Activated T-helper 1 cell treated with anti-CD3 and anti-CD28 coated beads, Interleukin-12 subunit alpha, Interleukin-12 subunit beta, Interleukin-2, Interleukin-4 antibody, amounts not matched to agents 30 ng/mL and 10 ng/mL and 1 ng/mL, durations not matched to agents 14 hours and 24 hours and 36 hours (primary cell): ENCODE data around the gene DPYSL3. TPM values are rescaled to one million over a fixed set of nuclear protein-coding genes. Genes with fewer than 3 reads are reported as not detected.

Source experiments
- DNase-seq: peaks from one replicate; pipeline ENCODE4 v3.0.0; 2021; ENCODE audit warnings: low spot score
- H3K27ac Mint-ChIP-seq: one replicate; pipeline ENCODE4 v1.8.0; 2021; ENCODE audit warnings: mild to moderate bottlenecking, mixed read lengths
- H3K27me3 Mint-ChIP-seq: one replicate; pipeline ENCODE4 v1.8.0; 2022; ENCODE audit warnings: mild to moderate bottlenecking, moderate library complexity, mixed read lengths; ENCODE audit not compliant: insufficient read depth
- H3K36me3 Mint-ChIP-seq: one replicate; pipeline ENCODE4 v1.8.0; 2021; ENCODE audit warnings: low read depth, mixed read lengths
- H3K4me1 Mint-ChIP-seq: one replicate; pipeline ENCODE4 v1.8.0; 2021; ENCODE audit warnings: low read depth, mixed read lengths
- H3K4me3 Mint-ChIP-seq: one replicate; pipeline ENCODE4 v1.8.0; 2021; ENCODE audit warnings: mild to moderate bottlenecking, moderate library complexity, mixed read lengths
- H3K9me3 Mint-ChIP-seq: one replicate; pipeline ENCODE4 v1.8.0; 2021; ENCODE audit warnings: mixed read lengths
- intact Hi-C: fragments of 100-400 bp; cut with micrococcal nuclease; formaldehyde crosslinking; loops from one replicate; pipeline ENCODE4 v1.15.1; 2024
- total RNA-seq: library from RNA; stranded (reverse); gene quantifications from 2 replicates; pipeline ENCODE4 v1.2.3, GENCODE V29; 2022

Gene DPYSL3
- total RNA-seq, 1 donor from 2014 or later: 0.16 TPM

GRCh38 chr5:147454996-147455677, 54.7 kb downstream of the DPYSL3 start:
- H3K4me3 Mint-ChIP-seq: peak overlapping the region; percentile 51
- no peaks in the 10 kb centered on the region for H3K36me3 Mint-ChIP-seq
- peaks cover 22% of the 10 kb centered on the region for H3K4me1 Mint-ChIP-seq
- peaks cover 52% of the 10 kb centered on the region for H3K27me3 Mint-ChIP-seq
- H3K9me3 Mint-ChIP-seq: no peaks in the 10 kb centered on the region
- intact Hi-C loops: loop anchor here (1.0 to 2.0 kb wide), 2 partner anchors 122 to 367 kb away; no protein-coding TSS in a partner anchor
- no peak for DNase-seq
- no peak overlapping the region for H3K27ac Mint-ChIP-seq

GRCh38 chr5:147453875-147454814, 55.7 kb downstream of the DPYSL3 start:
- Mint-ChIP-seq H3K4me3 (peak overlapping the region; percentile 80), H3K27me3 (peaks cover 53% of the 10 kb centered on the region), H3K4me1 (peaks cover 22% of the 10 kb centered on the region), H3K36me3 (no peaks in the 10 kb centered on the region), H3K9me3 (no peaks in the 10 kb centered on the region), H3K27ac (no peak overlapping the region)
- intact Hi-C loops: loop anchor here (1.0 to 2.0 kb wide), 2 partner anchors 123 to 368 kb away; no protein-coding TSS in a partner anchor
- peak; percentile 55 for DNase-seq

- Mint-ChIP-seq H3K4me3 (peak overlapping the region; percentile 65), H3K27me3 (peaks cover 54% of the 10 kb centered on the region), H3K9me3 (no peaks in the 10 kb centered on the region), H3K36me3 (no peaks in the 10 kb centered on the region), H3K4me1 (peaks cover 22% of the 10 kb centered on the region), H3K27ac (no peak overlapping the region)
- DNase-seq: no peak
- intact Hi-C loops: no loop called here
Observed at GRCh38 chr5:147452165-147452811, 57.6 kb downstream of the DPYSL3 start.

GRCh38 chr5:147451193-147451592, 58.7 kb downstream of the DPYSL3 start:
- intact Hi-C loops: no loop called here
- H3K4me3 Mint-ChIP-seq: no peak overlapping the region
- DNase-seq: no peak
- H3K36me3 Mint-ChIP-seq: no peaks in the 10 kb centered on the region
- peaks cover 22% of the 10 kb centered on the region for H3K4me1 Mint-ChIP-seq
- H3K9me3 Mint-ChIP-seq: no peaks in the 10 kb centered on the region
- peaks cover 54% of the 10 kb centered on the region for H3K27me3 Mint-ChIP-seq
- H3K27ac Mint-ChIP-seq: no peak overlapping the region

GRCh38 chr5:147450606-147451005, 59.3 kb downstream of the DPYSL3 start:
- Mint-ChIP-seq H3K27me3 (peaks cover 49% of the 10 kb centered on the region), H3K4me3 (no peak overlapping the region), H3K4me1 (peaks cover 22% of the 10 kb centered on the region), H3K27ac (no peak overlapping the region), H3K9me3 (no peaks in the 10 kb centered on the region), H3K36me3 (no peaks in the 10 kb centered on the region)
- intact Hi-C loops: no loop called here
- DNase-seq: no peak

GRCh38 chr5:147448766-147449165, 61.1 kb downstream of the DPYSL3 start:
- H3K9me3 Mint-ChIP-seq: no peaks in the 10 kb centered on the region
- peaks cover 8% of the 10 kb centered on the region for H3K4me1 Mint-ChIP-seq
- no peaks in the 10 kb centered on the region for H3K36me3 Mint-ChIP-seq
- H3K27me3 Mint-ChIP-seq: peaks cover 30% of the 10 kb centered on the region
- H3K4me3 Mint-ChIP-seq: no peak overlapping the region
- intact Hi-C loops: no loop called here
- no peak overlapping the region for H3K27ac Mint-ChIP-seq
- DNase-seq: no peak

- no peaks in the 10 kb centered on the region for H3K9me3 Mint-ChIP-seq
- intact Hi-C loops: no loop called here
- no peak overlapping the region for H3K4me3 Mint-ChIP-seq
- H3K36me3 Mint-ChIP-seq: no peaks in the 10 kb centered on the region
- no peaks in the 10 kb centered on the region for H3K4me1 Mint-ChIP-seq
- H3K27me3 Mint-ChIP-seq: peaks cover 16% of the 10 kb centered on the region
- H3K27ac Mint-ChIP-seq: no peak overlapping the region
- no peak for DNase-seq
Observed at GRCh38 chr5:147446523-147446922, 63.3 kb downstream of the DPYSL3 start.

- H3K9me3 Mint-ChIP-seq: no peaks in the 10 kb centered on the region
- no peaks in the 10 kb centered on the region for H3K4me1 Mint-ChIP-seq
Observed at GRCh38 chr5:147445917-147446316, 64.0 kb downstream of the DPYSL3 start.

GRCh38 chr5:147445090-147445489, 64.8 kb downstream of the DPYSL3 start:
- Mint-ChIP-seq H3K4me1 (no peaks in the 10 kb centered on the region), H3K36me3 (no peaks in the 10 kb centered on the region), H3K27me3 (peaks cover 5% of the 10 kb centered on the region), H3K27ac (no peak overlapping the region), H3K9me3 (no peaks in the 10 kb centered on the region), H3K4me3 (no peak overlapping the region)
- intact Hi-C loops: no loop called here
- DNase-seq: no peak

More at GRCh38 chr5:147445917-147446316, 64.0 kb downstream of the DPYSL3 start:
- Mint-ChIP-seq H3K27me3 (peaks cover 13% of the 10 kb centered on the region), H3K27ac (no peak overlapping the region), H3K36me3 (no peaks in the 10 kb centered on the region), H3K4me3 (no peak overlapping the region)
- no peak for DNase-seq
- intact Hi-C loops: no loop called here

- intact Hi-C loops: no loop called here
Observed at GRCh38 chr5:147442224-147442623, 67.6 kb downstream of the DPYSL3 start.

GRCh38 chr5:147441191-147441695, 68.6 kb downstream of the DPYSL3 start:
- DNase-seq: no peak
- no peaks in the 10 kb centered on the region for H3K4me1 Mint-ChIP-seq
- H3K4me3 Mint-ChIP-seq: no peak overlapping the region
- H3K9me3 Mint-ChIP-seq: no peaks in the 10 kb centered on the region
- intact Hi-C loops: no loop called here
- no peaks in the 10 kb centered on the region for H3K36me3 Mint-ChIP-seq
- H3K27ac Mint-ChIP-seq: no peak overlapping the region
- H3K27me3 Mint-ChIP-seq: no peaks in the 10 kb centered on the region

More at GRCh38 chr5:147442224-147442623, 67.6 kb downstream of the DPYSL3 start:
- no peaks in the 10 kb centered on the region for H3K36me3 Mint-ChIP-seq
- H3K9me3 Mint-ChIP-seq: no peaks in the 10 kb centered on the region
- no peak overlapping the region for H3K4me3 Mint-ChIP-seq
- H3K27ac Mint-ChIP-seq: no peak overlapping the region
- H3K4me1 Mint-ChIP-seq: no peaks in the 10 kb centered on the region
- no peak for DNase-seq
- H3K27me3 Mint-ChIP-seq: no peaks in the 10 kb centered on the region

- intact Hi-C loops: no loop called here
- Mint-ChIP-seq H3K36me3 (no peaks in the 10 kb centered on the region), H3K27ac (no peak overlapping the region), H3K27me3 (no peaks in the 10 kb centered on the region), H3K9me3 (no peaks in the 10 kb centered on the region), H3K4me1 (no peaks in the 10 kb centered on the region), H3K4me3 (no peak overlapping the region)
- DNase-seq: no peak
Observed at GRCh38 chr5:147439254-147439653, 70.6 kb downstream of the DPYSL3 start.
